H1 (cell line): Measurements from ENCODE around the gene PGP. TPM values are rescaled to one million over a fixed set of nuclear protein-coding genes. Genes with fewer than 3 reads are reported as not detected.

Experiments
- CTCF ChIA-PET: fragments of 300-600 bp; sonication (Branson Sonifier 250); formaldehyde crosslinking; loops from one replicate; lab custom pipeline; 2021; ENCODE audit not compliant: partially characterized antibody; lab: Charles Lee
- POLR2A ChIA-PET: fragments of 300-600 bp; sonication (Branson Sonifier 250); formaldehyde crosslinking; loops from one replicate; lab custom pipeline; 2021; ENCODE audit warnings: inconsistent platforms; ENCODE audit not compliant: partially characterized antibody; lab: Charles Lee
- DNase-seq, 2 experiments: peaks; one replicate each; pipeline versions ENCODE4 v3.0.0 to v3.0.0-alpha.2; 2010 to 2022; ENCODE audit warnings: low spot score in 2 of 2, low read depth in 1 of 2, mixed read lengths in 1 of 2
- FAIRE-seq: peaks from 2 replicates; lab custom pipeline; 2011; peaks lifted over from hg19 to GRCh38; lab: Jason Lieb, UNC
- H2AFZ ChIP-seq: 2 replicates; pipeline ENCODE4 v1.8.1; 2012; ENCODE audit warnings: low read length, inconsistent platforms
- H2AK5ac ChIP-seq: 2 replicates; pipeline ENCODE4 v1.6.1; 2013; ENCODE audit warnings: low read depth, low read length
- H2BK120ac ChIP-seq: replicated peaks from 2 replicates; pipeline ENCODE3; 2013; ENCODE audit warnings: low read depth, low read length, inconsistent platforms
- H2BK12ac ChIP-seq: 2 replicates; pipeline ENCODE4 v1.6.1; 2013; ENCODE audit warnings: low read depth, low read length
- H2BK15ac ChIP-seq: 2 replicates; pipeline ENCODE4 v1.6.1; 2013; ENCODE audit warnings: low read length
- H2BK20ac ChIP-seq: 2 replicates; pipeline ENCODE4 v1.6.1; 2013; ENCODE audit warnings: low read length
- H2BK5ac ChIP-seq: 2 replicates; pipeline ENCODE4 v1.6.1; 2013; ENCODE audit warnings: low read depth, low read length
- H3K14ac ChIP-seq: 2 replicates; pipeline ENCODE4 v1.6.1; 2013; ENCODE audit warnings: inconsistent platforms; ENCODE audit not compliant: insufficient read length
- H3K18ac ChIP-seq: 2 replicates; pipeline ENCODE4 v1.6.1; 2013; ENCODE audit warnings: low read length; ENCODE audit errors: extremely low read depth
- H3K23ac ChIP-seq: 2 replicates; pipeline ENCODE4 v1.6.1; 2013; ENCODE audit warnings: inconsistent platforms; ENCODE audit not compliant: insufficient read length
- H3K23me2 ChIP-seq: 2 replicates; pipeline ENCODE4 v1.6.1; 2013; ENCODE audit warnings: low read depth, low read length
- H3K27ac ChIP-seq: 2 replicates; pipeline ENCODE4 v1.6.1; 2011; ENCODE audit warnings: low read depth, low read length, inconsistent platforms
- H3K27me3 ChIP-seq, 4 experiments: replicated peaks in 1 of 4; 1 replicate in 1 of 4; 2 replicates in 3 of 4; pipeline versions ENCODE4 v1.6.1 to v1.8.1; 2011 to 2013; ENCODE audit warnings: low read length in 3 of 4, mild to moderate bottlenecking in 3 of 4, inconsistent platforms in 2 of 4, mixed read lengths in 2 of 4, moderate library complexity in 1 of 4; ENCODE audit not compliant: control insufficient read depth in 3 of 4, insufficient read depth in 3 of 4; ENCODE audit errors: extremely low read depth in 1 of 4
- H3K36me3 ChIP-seq, 4 experiments: 2 replicates each; pipeline versions ENCODE4 v1.6.1 to v1.8.1; 2011 to 2013; ENCODE audit warnings: mild to moderate bottlenecking in 4 of 4, low read length in 3 of 4, moderate library complexity in 2 of 4, control low read depth in 1 of 4, inconsistent platforms in 1 of 4; ENCODE audit not compliant: insufficient read depth in 4 of 4, control insufficient read depth in 2 of 4
- H3K4ac ChIP-seq: replicated peaks from 2 replicates; pipeline ENCODE3; 2013; ENCODE audit warnings: low read length, low read depth, mixed read lengths, inconsistent platforms; ENCODE audit not compliant: insufficient read length
- H3K4me1 ChIP-seq, 4 experiments: replicated peaks in 1 of 4; 1 replicate in 1 of 4; 2 replicates in 3 of 4; pipeline versions ENCODE4 v1.6.1 to v1.8.1; 2011 to 2013; ENCODE audit warnings: low read length in 3 of 4, inconsistent platforms in 2 of 4, mixed read lengths in 1 of 4; ENCODE audit not compliant: insufficient read depth in 4 of 4, control insufficient read depth in 3 of 4
- H3K4me2 ChIP-seq, 2 experiments: 2 replicates each; pipeline versions ENCODE4 v1.6.1 to v1.8.1; 2011 to 2013; ENCODE audit warnings: low read depth in 2 of 2, low read length in 2 of 2, control low read depth in 1 of 2, inconsistent platforms in 1 of 2, mild to moderate bottlenecking in 1 of 2; ENCODE audit not compliant: insufficient read depth in 1 of 2
- H3K4me3 ChIP-seq, 4 experiments: fragments of 200-600, 300-600 bp in 1 of 4; sonication (generic), shearing (Covaris generic), sonication (Bioruptor Twin) in 1 of 4; 2 replicates each; pipeline versions ENCODE4 v1.5.1 to v1.8.1; 2011 to 2016; ENCODE audit warnings: low read length in 4 of 4, low read depth in 3 of 4, control low read depth in 2 of 4, inconsistent platforms in 2 of 4, mild to moderate bottlenecking in 2 of 4, mixed read lengths in 1 of 4, moderate library complexity in 1 of 4; ENCODE audit not compliant: insufficient read depth in 2 of 4; ENCODE audit errors: extremely low read depth in 1 of 4
- H3K56ac ChIP-seq: replicated peaks from 2 replicates; pipeline ENCODE3; 2013; ENCODE audit warnings: low read depth, mild to moderate bottlenecking, mixed read lengths, low read length, inconsistent platforms; ENCODE audit not compliant: insufficient read length
- H3K79me1 ChIP-seq: 2 replicates; pipeline ENCODE4 v1.6.1; 2013; ENCODE audit warnings: low read depth, low read length, control low read depth
- H3K79me2 ChIP-seq, 2 experiments: 2 replicates each; pipeline versions ENCODE4 v1.6.1 to v1.8.1; 2012 to 2013; ENCODE audit warnings: low read length in 2 of 2, mild to moderate bottlenecking in 2 of 2, inconsistent platforms in 1 of 2; ENCODE audit not compliant: insufficient read depth in 2 of 2, control insufficient read depth in 1 of 2
- H3K9ac ChIP-seq, 4 experiments: replicated peaks in 1 of 4; 1 replicate in 1 of 4; 2 replicates in 3 of 4; pipeline versions ENCODE4 v1.6.1 to v1.8.1; 2011 to 2013; ENCODE audit warnings: low read depth in 3 of 4, low read length in 3 of 4, control low read depth in 2 of 4, mild to moderate bottlenecking in 2 of 4, moderate library complexity in 2 of 4, inconsistent platforms in 1 of 4; ENCODE audit errors: extremely low read depth in 1 of 4
- H3K9me3 ChIP-seq, 2 experiments: 2 replicates each; pipeline versions ENCODE4 v1.6.1 to v1.8.1; 2012 to 2013; ENCODE audit warnings: mild to moderate bottlenecking in 2 of 2, moderate library complexity in 2 of 2, control low read depth in 1 of 2, inconsistent platforms in 1 of 2, low read depth in 1 of 2, low read length in 1 of 2, mixed read lengths in 1 of 2; ENCODE audit not compliant: insufficient read depth in 2 of 2
- H4K20me1 ChIP-seq, 2 experiments: replicated peaks in 1 of 2; 2 replicates each; pipeline versions ENCODE3 to v1.8.1; 2011 to 2013; ENCODE audit warnings: inconsistent platforms in 2 of 2, low read length in 2 of 2, mild to moderate bottlenecking in 1 of 2; ENCODE audit not compliant: insufficient read depth in 2 of 2, control insufficient read depth in 1 of 2
- H4K5ac ChIP-seq: 2 replicates; pipeline ENCODE4 v1.6.1; 2013; ENCODE audit warnings: low read length, low read depth, mixed read lengths, inconsistent platforms; ENCODE audit not compliant: insufficient read length
- H4K8ac ChIP-seq: 2 replicates; pipeline ENCODE4 v1.8.0; 2013; ENCODE audit warnings: mild to moderate bottlenecking, moderate library complexity, low read length, inconsistent platforms; ENCODE audit not compliant: insufficient read depth; ENCODE audit errors: extremely low read depth
- H4K91ac ChIP-seq: replicated peaks from 2 replicates; pipeline ENCODE3; 2013; ENCODE audit warnings: low read length, mixed read lengths, inconsistent platforms; ENCODE audit not compliant: insufficient read length
- CHD1 ChIP-seq: IDR thresholded peaks from 2 replicates; pipeline ENCODE4 v1.6.1; 2012; ENCODE audit warnings: low read depth, low read length, improper control_type of control experiment
- CHD2 ChIP-seq: IDR thresholded peaks from 2 replicates; pipeline ENCODE4 v1.6.1; 2012; ENCODE audit warnings: low read length, improper control_type of control experiment
- GTF2F1 ChIP-seq: IDR thresholded peaks from 2 replicates; pipeline ENCODE4 v1.6.1; 2012; ENCODE audit warnings: low read depth, low read length, improper control_type of control experiment, borderline replicate concordance
- HDAC2 ChIP-seq, 2 experiments: fragments of 300-600 bp in 1 of 2; sonication (generic) in 1 of 2; IDR thresholded peaks; 2 replicates each; pipeline ENCODE4 v1.6.1; 2011 to 2012; ENCODE audit warnings: low read depth in 2 of 2, low read length in 2 of 2, mild to moderate bottlenecking in 2 of 2, moderate library complexity in 2 of 2, borderline replicate concordance in 1 of 2, inconsistent platforms in 1 of 2
- KDM4A ChIP-seq: IDR thresholded peaks from one replicate; pipeline ENCODE4 v1.7.1; 2012; ENCODE audit warnings: low read depth, mild to moderate bottlenecking, moderate library complexity, low read length, inconsistent platforms; ENCODE audit not compliant: severe bottlenecking
- RNF2 ChIP-seq: fragments of 200-900, 300-1000 bp; sonication (generic); IDR thresholded peaks from 2 replicates; pipeline ENCODE4 v1.7.1; 2016; ENCODE audit warnings: borderline replicate concordance, low read depth, mild to moderate bottlenecking, antibody characterized with exemption, low read length; ENCODE audit not compliant: poor library complexity, severe bottlenecking; ENCODE audit errors: missing control alignments
- SIX5 ChIP-seq: IDR thresholded peaks from 2 replicates; pipeline ENCODE4 v1.6.1; 2011; ENCODE audit warnings: mild to moderate bottlenecking, low read depth, low read length
- SP4 ChIP-seq: IDR thresholded peaks from 2 replicates; pipeline ENCODE4 v1.6.1; 2012; ENCODE audit warnings: low read length, inconsistent platforms
- TBP ChIP-seq: IDR thresholded peaks from 2 replicates; pipeline ENCODE4 v1.6.1; 2011; ENCODE audit warnings: low read depth, low read length, improper control_type of control experiment
- TCF12 ChIP-seq: IDR thresholded peaks from 2 replicates; pipeline ENCODE4 v1.6.1; 2011; ENCODE audit warnings: low read depth, mild to moderate bottlenecking, low read length
- WGBS, 2 experiments: shearing (Covaris generic) in 1 of 2; methylation state at CpG; one replicate each; pipeline versions ENCODE4 v1.1.6 to v1.1.7; 2013 to 2015; ENCODE audit warnings: low lambda C conversion rate in 2 of 2, mixed read lengths in 2 of 2, inconsistent platforms in 1 of 2, low coverage in 1 of 2, missing lambda C conversion rate in 1 of 2; ENCODE audit not compliant: insufficient replicate concordance in 2 of 2, insufficient coverage in 1 of 2, insufficient read length in 1 of 2; ENCODE audit errors: extremely low coverage in 1 of 2, missing lambda C conversion rate in 1 of 2; 5-methylcytosine and 5-hydroxymethylcytosine counted together
- polyA plus RNA-seq, 7 experiments: library from polyadenylated mRNA; depleted of rRNA in 3 of 7; stranded (reverse) in 5 of 7; unstranded in 2 of 7; fragments of >200 nt in 5 of 7; fragments of 200-250 nt in 2 of 7; gene quantifications; 1 replicate in 5 of 7; 2 replicates in 1 of 7; 4 replicates in 1 of 7; pipeline versions ENCODE4 v1.2.1 to v1.2.3, GENCODE V29; 2011 to 2013; ENCODE audit warnings: missing spikeins in 2 of 7, mixed read lengths in 2 of 7
- total RNA-seq: library from RNA; stranded (reverse); fragmentation: NEBNext Ultra II Directional; extraction: Animal tissue kit (Norgen Biotek cat#: 25700); gene quantifications from 2 replicates; pipeline ENCODE4 v1.2.1, GENCODE V29; 2021
- TF ChIP-seq, protein P1 (sequence below), 3 experiments: IDR thresholded peaks; 1 replicate in 2 of 3; 2 replicates in 1 of 3; pipeline versions ENCODE4 v1.5.1 to v1.6.1; 2011; ENCODE audit warnings: low read length in 3 of 3, mild to moderate bottlenecking in 3 of 3, inconsistent platforms in 2 of 3, low read depth in 1 of 3, moderate library complexity in 1 of 3; ENCODE audit not compliant: insufficient read depth in 1 of 3; ENCODE audit errors: control extremely low read depth in 1 of 3

PGP gene
- total and polyA plus RNA-seq, 2 of the 8 experiments (the other 6 are each of a cell fraction or from before 2014, with no cell fraction given): 30.9 to 55.9 TPM

DNA sequence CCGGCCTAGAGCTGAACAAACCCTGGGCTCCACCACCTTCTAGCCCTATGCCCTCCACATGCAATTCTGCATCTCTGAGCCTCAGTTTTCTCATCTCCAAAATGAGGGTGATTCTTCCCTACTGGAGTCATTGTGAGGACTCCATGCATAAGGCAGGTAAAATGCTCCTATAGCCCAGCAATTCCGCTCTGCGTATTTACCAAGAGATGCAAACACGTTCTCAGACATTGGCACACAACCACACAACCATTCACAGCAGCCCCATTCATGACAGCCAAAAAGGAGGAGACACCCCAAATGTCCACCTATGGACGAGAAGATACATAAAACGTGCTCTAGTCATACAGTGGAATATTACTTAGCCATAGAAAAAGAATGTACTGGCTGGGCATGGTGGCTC is 14.3 kb downstream of the PGP start:
- no peak overlapping the region for H2AK5ac ChIP-seq
- ChIA-PET CTCF (interaction anchor here (1.4 to 2.0 kb wide), 3 partner anchors 8 to 51 kb away, joined by 5 to 7 read pairs (median 6); partner anchors contain the start of gene ECI1), POLR2A (interaction anchor here (0.7 to 6.9 kb wide), 10 partner anchors 9 to 309 kb away, joined by 3 to 63 read pairs (median 4); partner anchors contain the start of genes BRICD5, ECI1 and TRAF7)
- H2BK120ac ChIP-seq: no peak overlapping the region
- H3K23me2 ChIP-seq: peaks cover 12% of the 10 kb centered on the region; the same call in 1 of the 2 replicates
- H2BK20ac ChIP-seq: no peak overlapping the region
- H3K9ac ChIP-seq: no peak overlapping the region
- H2BK15ac ChIP-seq: no peak overlapping the region
- no peak overlapping the region for H2BK12ac ChIP-seq
- H3K56ac ChIP-seq: no peak overlapping the region
- no peak overlapping the region for H4K5ac ChIP-seq
- no peaks in the 10 kb centered on the region for H3K79me1 ChIP-seq
- DNase-seq: no peak
- H3K27ac ChIP-seq: no peak overlapping the region
- no peak overlapping the region for H4K91ac ChIP-seq
- H3K14ac ChIP-seq: no peak overlapping the region
- no peak overlapping the region for H3K23ac ChIP-seq
- H4K20me1 ChIP-seq: peaks cover 0 to 3% of the 10 kb centered on the region in 2 experiments
- H3K18ac ChIP-seq: no peak overlapping the region
- no peak overlapping the region for H3K4me2 ChIP-seq
- 85% methylated on average over 6 of the region's 6 CpGs; no CpG with 5 or more reads in 1 of the 2 experiments for WGBS, 2 experiments
- no peaks in the 10 kb centered on the region for H3K36me3 ChIP-seq
- no peak for FAIRE-seq
- no peak overlapping the region for H3K4me3 ChIP-seq
- no peak overlapping the region for H3K4ac ChIP-seq
- H3K4me1 ChIP-seq: peaks cover 0 to 9% (median 5%) of the 10 kb centered on the region in 4 experiments; a peak in 5 of 7 replicates
- no peak overlapping the region for H2AFZ ChIP-seq
- no peaks in the 10 kb centered on the region for H3K79me2 ChIP-seq
- H3K27me3 ChIP-seq: peaks cover 4 to 34% (median 23%) of the 10 kb centered on the region in 4 experiments
- no peaks in the 10 kb centered on the region for H3K9me3 ChIP-seq
- no peak overlapping the region for H4K8ac ChIP-seq
- no peak overlapping the region for H2BK5ac ChIP-seq
- TF ChIP-seq CHD2 (no peak), GTF2F1 (no peak), SP4 (no peak), HDAC2 (IDR thresholded peaks at IDR 0.05; ENCODE audit: borderline replicate concordance in 1 of 2, low read depth in 2 of 2, low read length in 2 of 2) (no peak), TCF12 (no peak), SIX5 (no peak), KDM4A (no peak), RNF2 (no peak), TBP (no peak), CHD1 (no peak)
- TF ChIP-seq, protein P1, sequence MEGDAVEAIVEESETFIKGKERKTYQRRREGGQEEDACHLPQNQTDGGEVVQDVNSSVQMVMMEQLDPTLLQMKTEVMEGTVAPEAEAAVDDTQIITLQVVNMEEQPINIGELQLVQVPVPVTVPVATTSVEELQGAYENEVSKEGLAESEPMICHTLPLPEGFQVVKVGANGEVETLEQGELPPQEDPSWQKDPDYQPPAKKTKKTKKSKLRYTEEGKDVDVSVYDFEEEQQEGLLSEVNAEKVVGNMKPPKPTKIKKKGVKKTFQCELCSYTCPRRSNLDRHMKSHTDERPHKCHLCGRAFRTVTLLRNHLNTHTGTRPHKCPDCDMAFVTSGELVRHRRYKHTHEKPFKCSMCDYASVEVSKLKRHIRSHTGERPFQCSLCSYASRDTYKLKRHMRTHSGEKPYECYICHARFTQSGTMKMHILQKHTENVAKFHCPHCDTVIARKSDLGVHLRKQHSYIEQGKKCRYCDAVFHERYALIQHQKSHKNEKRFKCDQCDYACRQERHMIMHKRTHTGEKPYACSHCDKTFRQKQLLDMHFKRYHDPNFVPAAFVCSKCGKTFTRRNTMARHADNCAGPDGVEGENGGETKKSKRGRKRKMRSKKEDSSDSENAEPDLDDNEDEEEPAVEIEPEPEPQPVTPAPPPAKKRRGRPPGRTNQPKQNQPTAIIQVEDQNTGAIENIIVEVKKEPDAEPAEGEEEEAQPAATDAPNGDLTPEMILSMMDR (IDR thresholded peaks at IDR 0.05; ENCODE audit: control extremely low read depth in 1 of 3, insufficient read depth in 1 of 3, low read depth in 1 of 3, low read length in 3 of 3): no peak
